GM12801 (cell line): Measurements from ENCODE around the gene CRTC1.

ENCODE experiments used
- TF ChIP-seq, protein P1 (sequence below): IDR thresholded peaks from one replicate; pipeline ENCODE4 v1.5.1; 2011; ENCODE audit warnings: control low read depth; ENCODE audit not compliant: insufficient read length; ENCODE audit errors: extremely low read depth

The CRTC1 gene

DNA sequence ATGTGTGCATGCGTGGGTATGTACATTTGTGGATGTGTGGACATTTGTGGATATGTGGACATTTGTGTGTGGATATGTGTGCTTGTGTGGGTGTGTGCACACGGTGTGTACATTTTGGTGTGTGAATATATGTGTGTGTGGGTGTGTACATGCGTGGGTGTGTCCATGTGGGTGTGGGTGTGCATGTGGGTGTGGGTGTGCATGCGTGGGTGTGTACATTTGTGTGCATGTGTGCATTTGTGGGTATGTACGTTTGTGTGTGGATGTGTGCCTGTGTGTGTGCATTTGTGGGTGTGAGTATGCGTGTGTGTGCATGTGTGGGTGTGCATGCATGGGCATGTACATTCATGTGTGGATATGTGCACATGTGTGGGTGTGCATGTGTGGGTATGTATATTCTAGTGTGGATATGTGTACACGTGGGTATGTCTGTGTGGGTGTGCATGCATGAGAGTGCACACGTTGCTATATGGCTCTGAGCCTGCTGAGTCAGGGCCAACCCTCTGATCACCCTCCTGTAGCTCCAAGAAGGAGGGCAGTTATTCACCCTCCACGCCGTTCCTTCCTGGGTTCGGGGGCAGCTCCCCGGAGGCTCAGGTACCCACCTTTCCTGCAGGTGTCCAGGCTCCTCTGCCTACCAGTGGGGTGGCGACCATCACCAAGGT, 87.3 kb downstream of the CRTC1 start:
- TF ChIP-seq, protein P1, sequence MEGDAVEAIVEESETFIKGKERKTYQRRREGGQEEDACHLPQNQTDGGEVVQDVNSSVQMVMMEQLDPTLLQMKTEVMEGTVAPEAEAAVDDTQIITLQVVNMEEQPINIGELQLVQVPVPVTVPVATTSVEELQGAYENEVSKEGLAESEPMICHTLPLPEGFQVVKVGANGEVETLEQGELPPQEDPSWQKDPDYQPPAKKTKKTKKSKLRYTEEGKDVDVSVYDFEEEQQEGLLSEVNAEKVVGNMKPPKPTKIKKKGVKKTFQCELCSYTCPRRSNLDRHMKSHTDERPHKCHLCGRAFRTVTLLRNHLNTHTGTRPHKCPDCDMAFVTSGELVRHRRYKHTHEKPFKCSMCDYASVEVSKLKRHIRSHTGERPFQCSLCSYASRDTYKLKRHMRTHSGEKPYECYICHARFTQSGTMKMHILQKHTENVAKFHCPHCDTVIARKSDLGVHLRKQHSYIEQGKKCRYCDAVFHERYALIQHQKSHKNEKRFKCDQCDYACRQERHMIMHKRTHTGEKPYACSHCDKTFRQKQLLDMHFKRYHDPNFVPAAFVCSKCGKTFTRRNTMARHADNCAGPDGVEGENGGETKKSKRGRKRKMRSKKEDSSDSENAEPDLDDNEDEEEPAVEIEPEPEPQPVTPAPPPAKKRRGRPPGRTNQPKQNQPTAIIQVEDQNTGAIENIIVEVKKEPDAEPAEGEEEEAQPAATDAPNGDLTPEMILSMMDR: no peak

DNA sequence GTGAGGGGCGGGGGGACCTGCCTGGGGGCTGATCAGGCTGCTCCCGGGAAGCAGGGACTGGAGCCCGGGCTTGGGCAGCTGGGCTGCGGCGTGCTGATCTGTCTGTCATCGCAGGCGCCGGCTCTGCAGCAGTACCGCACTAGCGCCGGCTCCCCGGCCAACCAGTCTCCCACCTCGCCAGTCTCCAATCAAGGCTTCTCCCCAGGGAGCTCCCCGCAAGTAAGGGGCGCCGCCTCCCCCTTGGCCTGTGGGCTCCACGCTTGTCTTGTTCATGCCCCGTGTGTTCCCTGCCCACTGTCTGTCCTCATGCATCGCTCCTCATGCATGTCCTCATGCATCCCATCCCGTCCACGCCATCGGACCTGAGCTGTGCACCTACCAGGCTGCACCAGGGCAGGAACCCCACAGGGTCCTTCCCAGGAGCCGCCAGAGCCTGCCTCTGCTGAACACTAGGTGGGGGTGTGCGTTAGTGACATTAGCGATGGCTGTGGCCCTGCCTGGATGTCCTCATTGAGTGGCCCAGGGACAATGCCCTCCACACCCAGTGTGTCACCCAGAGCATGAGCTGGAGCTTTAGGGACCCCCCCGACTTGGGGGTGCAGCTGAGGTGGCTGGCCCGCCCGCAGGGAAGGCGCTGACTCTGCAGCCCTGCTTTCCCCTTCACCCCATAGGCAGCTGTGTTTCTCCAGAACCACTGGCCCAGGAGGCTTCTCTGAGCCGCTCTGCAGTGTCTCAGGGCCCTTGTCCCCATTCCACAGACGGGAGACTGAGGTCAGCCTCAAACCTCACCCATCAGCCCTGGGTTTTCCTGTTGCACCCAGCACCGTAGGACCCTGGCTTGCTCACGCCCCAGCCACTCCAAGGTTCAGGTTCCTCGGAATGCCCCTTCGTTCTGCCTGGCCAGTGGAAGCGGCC, 88.1 kb downstream of the CRTC1 start:
- TF ChIP-seq, protein P1: no peak

DNA sequence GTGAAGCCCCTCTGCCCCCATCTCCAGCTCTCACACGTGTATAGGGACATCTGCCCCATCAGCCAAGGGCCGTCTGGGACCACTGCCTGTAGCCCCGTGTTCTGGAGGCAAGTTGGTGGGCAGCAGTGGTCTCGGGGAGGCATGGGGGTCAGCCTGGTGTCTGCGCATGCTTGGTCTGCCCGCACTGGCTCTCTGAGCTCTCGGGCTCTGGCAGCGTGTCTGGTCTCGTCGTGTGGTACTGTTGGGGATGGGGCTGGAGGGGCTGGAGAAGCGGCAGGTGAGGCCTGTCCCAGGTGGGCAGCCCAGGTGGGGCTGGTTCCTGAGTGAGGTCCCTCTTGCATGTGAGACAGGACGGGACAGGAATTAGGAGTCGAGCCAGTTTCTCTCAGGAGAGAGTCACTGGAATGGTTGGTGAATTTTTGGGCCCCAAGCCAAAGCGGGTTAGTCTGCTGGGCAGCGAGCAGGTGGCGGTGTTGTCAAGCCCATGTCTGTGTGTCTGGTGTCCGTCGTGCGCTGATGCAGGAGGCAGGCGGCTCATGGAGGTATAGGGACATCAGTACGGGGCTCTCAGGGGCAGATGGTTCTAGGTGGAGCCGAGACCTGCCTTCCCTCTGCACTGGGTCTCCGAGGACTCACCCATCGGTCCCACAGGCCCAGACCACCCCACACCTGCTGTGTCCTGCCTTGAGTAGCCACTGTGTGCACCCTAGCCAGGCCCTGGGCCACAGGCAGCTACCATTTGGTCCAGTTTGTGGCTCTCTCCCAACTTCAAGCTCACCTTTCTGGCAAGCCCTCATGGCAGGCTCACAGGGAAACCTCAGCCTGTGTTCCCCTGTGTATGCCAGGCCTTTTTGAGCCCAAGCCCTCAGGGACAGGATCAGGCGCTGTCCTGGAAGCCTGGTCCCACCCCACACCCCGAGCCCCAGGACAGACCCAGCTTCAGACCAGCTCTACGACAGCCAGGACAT, 89.4 kb downstream of the CRTC1 start:
- TF ChIP-seq, protein P1: no peak

DNA sequence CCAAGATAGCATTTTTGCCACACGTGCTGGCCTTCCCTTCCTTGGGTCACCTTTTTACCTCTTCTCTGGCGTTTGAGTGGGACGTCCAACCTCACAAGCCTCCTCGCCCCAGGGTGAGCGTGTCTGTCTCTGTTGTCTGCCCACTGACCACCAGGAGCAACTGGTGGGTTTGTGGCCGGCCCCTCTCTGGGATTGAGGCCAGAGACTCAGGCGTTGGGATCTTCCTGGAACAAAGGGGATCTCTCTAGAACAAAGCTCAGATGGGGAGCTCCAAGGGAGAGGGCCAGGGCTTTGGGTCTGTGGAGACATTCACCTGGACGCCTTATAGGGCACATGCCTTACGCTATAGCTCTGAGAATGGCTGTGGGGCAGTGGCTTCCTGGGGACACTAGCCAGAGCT, 90.2 kb downstream of the CRTC1 start:
- TF ChIP-seq, protein P1: no peak

DNA sequence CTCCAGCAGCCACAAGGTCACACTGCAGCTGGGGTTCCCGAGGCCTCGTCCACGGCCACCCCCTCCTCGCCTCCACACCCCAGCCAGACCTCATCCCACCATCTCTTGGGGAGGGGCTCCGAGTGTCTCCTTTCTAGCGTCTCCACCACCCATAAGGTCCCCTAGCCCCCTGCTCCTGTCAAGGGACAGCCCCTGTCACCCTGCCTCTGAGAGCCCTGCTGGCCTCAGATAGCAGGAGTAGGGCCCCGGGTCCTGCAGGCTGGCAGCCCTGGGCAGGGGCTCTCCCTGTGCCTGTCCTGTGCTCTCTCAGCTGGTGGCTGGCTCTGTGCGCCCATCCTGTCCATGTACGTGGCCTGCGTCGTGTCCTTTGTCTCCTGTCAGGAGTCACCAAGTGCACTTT, 90.6 kb downstream of the CRTC1 start:
- TF ChIP-seq, protein P1: no peak

DNA sequence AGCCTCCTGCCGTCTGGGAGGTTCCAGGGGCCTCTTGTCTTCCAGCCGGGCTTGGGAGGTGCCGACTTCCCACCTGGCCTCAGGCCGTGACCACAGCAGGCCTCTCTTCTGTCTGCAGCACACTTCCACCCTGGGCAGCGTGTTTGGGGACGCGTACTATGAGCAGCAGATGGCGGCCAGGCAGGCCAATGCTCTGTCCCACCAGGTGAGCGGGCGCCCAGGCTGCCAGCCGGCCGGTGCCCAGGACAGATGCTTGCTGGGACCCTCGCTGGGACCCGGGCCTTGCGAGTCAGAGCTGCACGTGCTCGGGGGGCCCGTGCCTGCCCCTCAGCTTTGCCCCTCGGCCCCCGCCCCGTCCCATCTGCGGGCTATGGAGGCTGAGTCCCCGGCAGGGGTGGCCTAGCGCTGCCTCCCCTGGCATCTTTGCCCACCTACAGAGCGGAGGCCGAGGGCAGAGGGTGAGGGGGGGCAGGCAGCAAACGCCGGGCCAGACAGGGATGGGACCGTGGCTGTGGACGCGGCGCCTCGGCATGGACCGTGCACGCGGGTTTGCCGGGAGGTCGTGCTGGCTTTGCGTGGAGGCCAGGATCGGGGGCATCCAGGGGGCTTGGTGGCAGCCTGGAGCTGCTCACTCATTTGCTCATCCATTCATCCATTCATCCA, 91.4 kb downstream of the CRTC1 start:
- TF ChIP-seq, protein P1: no peak
